HepG2 (cell line): ENCODE results near the gene ACBD6.

ENCODE experiments used
- ADNP ChIP-seq: sonication (generic); formaldehyde crosslinking; IDR thresholded peaks from 2 replicates; pipeline ENCODE4 v1.4.0; 2020; ENCODE audit warnings: missing genetic modification reagents
- FOXK2 ChIP-seq: fragments of 450-650 bp; IDR thresholded peaks from 2 replicates; pipeline ENCODE4 v1.6.1; 2016
- HNF4A ChIP-seq: sonication (generic); formaldehyde crosslinking; IDR thresholded peaks from 2 replicates; pipeline ENCODE4 v1.4.0; 2020; ENCODE audit warnings: missing genetic modification reagents
- PCBP1 ChIP-seq: fragments of 200-400 bp; formaldehyde crosslinking; IDR thresholded peaks from 2 replicates; pipeline ENCODE4 v1.6.1; 2017; ENCODE audit warnings: mild to moderate bottlenecking, low read depth, low read length, borderline replicate concordance
- USF2 ChIP-seq, 2 experiments: sonication (generic) in 1 of 2; formaldehyde crosslinking in 1 of 2; IDR thresholded peaks; 2 replicates each; pipeline versions ENCODE4 v1.5.1 to v1.6.1; 2011 to 2020; ENCODE audit warnings: borderline replicate concordance in 1 of 2, low read depth in 1 of 2, low read length in 1 of 2, mild to moderate bottlenecking in 1 of 2, missing genetic modification reagents in 1 of 2, moderate library complexity in 1 of 2
- ZNF24 ChIP-seq: fragments of 450-650 bp; IDR thresholded peaks from 2 replicates; pipeline ENCODE4 v1.6.1; 2017; ENCODE audit warnings: antibody characterized with exemption, mild to moderate bottlenecking
- ZNF549 ChIP-seq: sonication (generic); formaldehyde crosslinking; IDR thresholded peaks from 2 replicates; pipeline ENCODE4 v1.5.0; 2020; ENCODE audit warnings: missing genetic modification reagents

DNA sequence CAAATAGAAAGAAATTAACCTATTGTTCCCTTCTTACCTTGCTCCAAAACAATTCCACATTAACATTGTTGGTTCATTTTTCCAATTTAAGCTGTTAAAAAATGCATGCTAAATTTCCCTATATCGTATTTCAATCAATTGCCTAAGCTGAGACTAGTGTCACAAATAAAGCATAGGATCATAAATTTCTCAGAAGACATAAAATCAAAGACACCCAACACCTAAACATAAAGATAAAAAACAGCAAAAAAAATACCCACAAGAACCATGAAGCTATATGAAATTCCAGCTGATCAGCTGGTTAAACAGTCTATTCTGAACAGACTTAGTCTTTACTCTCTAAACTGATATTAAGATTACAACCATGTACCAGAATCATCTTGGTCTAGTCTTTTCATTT lies 32.3 kb downstream of the ACBD6 start:
- no peak for TF ChIP-seq ZNF549
- TF ChIP-seq ZNF24: no peak
- TF ChIP-seq USF2 (IDR thresholded peaks at IDR 0.05; ENCODE audit: low read depth, low read length): no peak
- TF ChIP-seq USF2 (CRISPR knock-in tag; IDR thresholded peaks at IDR 0.05; ENCODE audit: borderline replicate concordance): no peak
- no peak for TF ChIP-seq FOXK2
- no peak for TF ChIP-seq PCBP1
- no peak for TF ChIP-seq ADNP (CRISPR knock-in tag)
- no peak for TF ChIP-seq HNF4A (CRISPR knock-in tag)
